GM06990 (cell line): ENCODE results near the gene TMTC1.
A peak's percentile ranks its signal among the peaks of the same experiment; 100 is the strongest.

Source experiments
- DNase-seq: peaks from one replicate; pipeline ENCODE4 v3.0.0-alpha.2; 2011; ENCODE audit not compliant: insufficient read length; ENCODE audit errors: extremely low read depth
- H3K27me3 ChIP-seq: replicated peaks from 2 replicates; pipeline ENCODE4 v1.6.0; 2011; ENCODE audit warnings: low read length; ENCODE audit not compliant: control insufficient read depth, insufficient read depth
- H3K36me3 ChIP-seq: 2 replicates; pipeline ENCODE4 v1.5.1; 2011; ENCODE audit warnings: low read length; ENCODE audit not compliant: control insufficient read depth, insufficient read depth
- H3K4me3 ChIP-seq: replicated peaks from 2 replicates; pipeline ENCODE4 v1.5.1; 2011; ENCODE audit warnings: low read depth, mild to moderate bottlenecking, control low read depth, low read length
- TF ChIP-seq, protein P1 (sequence below): IDR thresholded peaks from 2 replicates; pipeline ENCODE4 v1.5.1; 2011; ENCODE audit warnings: low read length, control low read depth, mild to moderate bottlenecking, inconsistent platforms; ENCODE audit not compliant: insufficient read depth, poor library complexity, severe bottlenecking

Gene TMTC1

DNA sequence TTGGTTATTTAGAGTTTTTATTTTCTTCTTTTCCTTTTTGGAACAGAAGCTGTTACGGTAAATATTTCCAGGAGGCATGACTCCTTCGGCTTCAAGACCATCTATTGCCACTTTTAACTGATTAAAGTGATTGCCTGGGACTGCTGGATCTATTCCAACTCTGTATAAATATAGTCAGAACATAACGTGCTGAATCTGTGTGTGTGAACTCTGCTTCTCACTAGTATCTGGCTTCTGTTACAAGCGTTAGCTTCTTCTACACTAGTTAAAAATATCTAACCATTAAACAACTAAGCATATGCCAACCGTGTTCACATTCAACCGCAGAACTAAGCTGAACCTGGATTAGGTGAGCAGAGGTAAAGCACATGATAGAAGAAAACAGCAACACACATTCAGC is 49.0 kb downstream of the TMTC1 start:
- DNase-seq, result no peak
- H3K4me3 ChIP-seq, result no peak overlapping the region
- no peaks in the 10 kb centered on the region for H3K36me3 ChIP-seq
- no peaks in the 10 kb centered on the region for H3K27me3 ChIP-seq
- TF ChIP-seq, protein P1, sequence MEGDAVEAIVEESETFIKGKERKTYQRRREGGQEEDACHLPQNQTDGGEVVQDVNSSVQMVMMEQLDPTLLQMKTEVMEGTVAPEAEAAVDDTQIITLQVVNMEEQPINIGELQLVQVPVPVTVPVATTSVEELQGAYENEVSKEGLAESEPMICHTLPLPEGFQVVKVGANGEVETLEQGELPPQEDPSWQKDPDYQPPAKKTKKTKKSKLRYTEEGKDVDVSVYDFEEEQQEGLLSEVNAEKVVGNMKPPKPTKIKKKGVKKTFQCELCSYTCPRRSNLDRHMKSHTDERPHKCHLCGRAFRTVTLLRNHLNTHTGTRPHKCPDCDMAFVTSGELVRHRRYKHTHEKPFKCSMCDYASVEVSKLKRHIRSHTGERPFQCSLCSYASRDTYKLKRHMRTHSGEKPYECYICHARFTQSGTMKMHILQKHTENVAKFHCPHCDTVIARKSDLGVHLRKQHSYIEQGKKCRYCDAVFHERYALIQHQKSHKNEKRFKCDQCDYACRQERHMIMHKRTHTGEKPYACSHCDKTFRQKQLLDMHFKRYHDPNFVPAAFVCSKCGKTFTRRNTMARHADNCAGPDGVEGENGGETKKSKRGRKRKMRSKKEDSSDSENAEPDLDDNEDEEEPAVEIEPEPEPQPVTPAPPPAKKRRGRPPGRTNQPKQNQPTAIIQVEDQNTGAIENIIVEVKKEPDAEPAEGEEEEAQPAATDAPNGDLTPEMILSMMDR, result no peak

DNA sequence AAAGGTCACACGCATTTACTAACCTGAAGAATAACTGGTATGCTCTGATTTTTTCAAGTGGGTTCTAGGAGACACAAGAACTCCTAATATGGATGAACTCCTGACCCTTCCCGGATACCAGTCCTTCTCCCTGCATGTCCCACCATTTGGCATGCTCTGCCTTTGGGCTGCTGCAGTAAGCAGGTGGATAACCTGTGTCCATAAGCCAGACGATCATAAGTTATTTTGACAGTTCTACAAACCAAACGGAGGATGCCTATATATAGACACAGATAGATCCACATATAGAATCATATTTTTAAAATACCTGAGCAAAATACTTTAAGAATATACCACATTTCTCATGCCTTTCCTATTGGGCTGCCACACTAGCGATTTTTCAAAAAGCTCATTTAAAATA is 49.4 kb downstream of the TMTC1 start:
- Histone ChIP-seq H3K4me3 (no peak overlapping the region), H3K27me3 (no peaks in the 10 kb centered on the region), H3K36me3 (no peaks in the 10 kb centered on the region)
- TF ChIP-seq, protein P1, result no peak
- DNase-seq, result no peak

GRCh38 chr12:29733501-29733900 is 50.2 kb downstream of the TMTC1 start:
- no peak overlapping the region for H3K4me3 ChIP-seq
- H3K27me3 ChIP-seq, result no peaks in the 10 kb centered on the region
- DNase-seq, result no peak
- H3K36me3 ChIP-seq, result no peaks in the 10 kb centered on the region
- TF ChIP-seq, protein P1, result no peak

GRCh38 chr12:29733060-29733459 is 50.7 kb downstream of the TMTC1 start:
- TF ChIP-seq, protein P1, result no peak
- Histone ChIP-seq H3K4me3 (no peak overlapping the region), H3K27me3 (no peaks in the 10 kb centered on the region), H3K36me3 (no peaks in the 10 kb centered on the region)
- DNase-seq, result peak; percentile 4

GRCh38 chr12:29732593-29732992 is 51.1 kb downstream of the TMTC1 start:
- no peaks in the 10 kb centered on the region for H3K36me3 ChIP-seq
- no peak for DNase-seq
- H3K4me3 ChIP-seq, result no peak overlapping the region
- TF ChIP-seq, protein P1, result no peak
- H3K27me3 ChIP-seq, result no peaks in the 10 kb centered on the region

- no peaks in the 10 kb centered on the region for H3K36me3 ChIP-seq
- H3K4me3 ChIP-seq, result no peak overlapping the region
- no peaks in the 10 kb centered on the region for H3K27me3 ChIP-seq
- no peak for DNase-seq
- TF ChIP-seq, protein P1, result no peak
These were observed 51.6 kb downstream of the TMTC1 start for GRCh38 chr12:29732191-29732590.
